Breast epithelium (tissue), 4 donors: ENCODE measurements around the gene TNFSF8. TPM values are rescaled to one million over a fixed set of nuclear protein-coding genes. Genes with fewer than 3 reads are reported as not detected.

Experiments used
- DNase-seq, 2 donors: peaks; one replicate each; pipeline ENCODE4 v3.0.0-alpha.2; 2019; ENCODE audit warnings: low spot score in 2 of 2
- H3K27ac ChIP-seq, 2 donors: fragments of 200-600 bp; sonication (generic) in 1 of 2; one replicate each; pipeline ENCODE4 v1.5.1; 2016 to 2019; ENCODE audit warnings: mild to moderate bottlenecking in 1 of 2
- H3K27me3 ChIP-seq, 2 donors: fragments of 200-600 bp; sonication (generic) in 1 of 2; one replicate each; pipeline versions ENCODE4 v1.5.1 to v1.6.0; 2017 to 2019; ENCODE audit warnings: control low read depth in 1 of 2, mild to moderate bottlenecking in 1 of 2
- H3K36me3 ChIP-seq: fragments of 200-600 bp; one replicate; pipeline ENCODE4 v1.5.1; 2019
- H3K4me1 ChIP-seq, 2 donors: fragments of 200-600 bp; sonication (generic); one replicate each; pipeline ENCODE4 v1.5.1; 2016 to 2019; ENCODE audit warnings: control low read depth in 1 of 2
- H3K4me3 ChIP-seq, 3 donors: fragments of 200-600 bp; sonication (generic); 1 replicate in 2 of 3; 2 replicates in 1 of 3; pipeline ENCODE4 v1.5.1; 2016 to 2019; ENCODE audit warnings: mild to moderate bottlenecking in 3 of 3, moderate library complexity in 2 of 3
- H3K9me3 ChIP-seq, 2 donors: fragments of 200-600 bp; sonication (generic) in 1 of 2; one replicate each; pipeline ENCODE4 v1.5.1; 2016 to 2019; ENCODE audit warnings: control low read depth in 1 of 2
- CTCF ChIP-seq, 3 donors: fragments of 450-650 bp; IDR thresholded peaks; one replicate each; pipeline ENCODE4 v1.5.1; 2016 to 2017; ENCODE audit warnings: antibody characterized with exemption in 3 of 3, mild to moderate bottlenecking in 3 of 3, moderate library complexity in 3 of 3
- POLR2A ChIP-seq: fragments of 450-650 bp; IDR thresholded peaks from one replicate; pipeline ENCODE4 v1.6.1; 2016; ENCODE audit warnings: antibody characterized with exemption, mild to moderate bottlenecking, moderate library complexity
- POLR2AphosphoS5 ChIP-seq, 3 donors: sonication (generic); formaldehyde crosslinking; IDR thresholded peaks; one replicate each; pipeline ENCODE4 v1.6.1; 2017; ENCODE audit warnings: antibody characterized with exemption in 3 of 3
- intact Hi-C: fragments of 100-400 bp; cut with DNase I; formaldehyde crosslinking; loops from one replicate; pipeline ENCODE4 v1.15.1; 2023; ENCODE audit warnings: low total_unique reads
- total RNA-seq, 3 donors: library from RNA; depleted of rRNA; stranded (reverse); fragments of >200 nt; gene quantifications; one replicate each; pipeline ENCODE4 v1.1.0, GENCODE V29; 2016

Gene TNFSF8
- total RNA-seq, 3 donors from 2014 or later, result 2.6 to 9.8 (median 4.7) TPM

- intact Hi-C loops, result no loop called here
Observed at GRCh38 chr9:114889802-114890224, 40.6 kb downstream of the TNFSF8 start.

GRCh38 chr9:114888607-114889006 is 41.8 kb downstream of the TNFSF8 start:
- DNase-seq, result no peak
- Histone ChIP-seq H3K27me3 (no peaks in the 10 kb centered on the region), H3K27ac (no peak overlapping the region), H3K36me3 (no peaks in the 10 kb centered on the region), H3K4me1 (peaks cover 0 to 4% of the 10 kb centered on the region in 2 donors), H3K9me3 (no peaks in the 10 kb centered on the region), H3K4me3 (no peak overlapping the region)
- intact Hi-C loops, result no loop called here
- TF ChIP-seq POLR2AphosphoS5 (IDR thresholded peaks at IDR 0.05) (no peak), POLR2A (no peak), CTCF (IDR thresholded peaks at IDR 0.05) (no peak)

More at GRCh38 chr9:114889802-114890224, 40.6 kb downstream of the TNFSF8 start:
- H3K9me3 ChIP-seq, result no peaks in the 10 kb centered on the region
- H3K4me1 ChIP-seq, result no peaks in the 10 kb centered on the region
- H3K27me3 ChIP-seq, result no peaks in the 10 kb centered on the region
- no peaks in the 10 kb centered on the region for H3K36me3 ChIP-seq
- TF ChIP-seq POLR2A, result no peak
- TF ChIP-seq CTCF (IDR thresholded peaks at IDR 0.05), result no peak
- no peak for TF ChIP-seq POLR2AphosphoS5 (IDR thresholded peaks at IDR 0.05)
- no peak overlapping the region for H3K27ac ChIP-seq
- H3K4me3 ChIP-seq, result no peak overlapping the region
- no peak for DNase-seq

GRCh38 chr9:114887963-114888362 is 42.4 kb downstream of the TNFSF8 start:
- Histone ChIP-seq H3K27me3 (no peaks in the 10 kb centered on the region), H3K27ac (no peak overlapping the region), H3K4me1 (peaks cover 0 to 4% of the 10 kb centered on the region in 2 donors), H3K9me3 (no peaks in the 10 kb centered on the region), H3K36me3 (no peaks in the 10 kb centered on the region), H3K4me3 (no peak overlapping the region)
- no peak for TF ChIP-seq POLR2A
- no peak for TF ChIP-seq CTCF (IDR thresholded peaks at IDR 0.05)
- no peak for TF ChIP-seq POLR2AphosphoS5 (IDR thresholded peaks at IDR 0.05)
- no peak for DNase-seq
- intact Hi-C loops, result no loop called here

- no peaks in the 10 kb centered on the region for H3K36me3 ChIP-seq
- H3K27ac ChIP-seq, result peak overlapping the region in 1 of 2 donors; percentile 40
- intact Hi-C loops, result no loop called here
- DNase-seq, result peak in 1 of 2 donors; percentile 71
- peaks cover 0 to 4% of the 10 kb centered on the region in 2 donors for H3K4me1 ChIP-seq
- H3K27me3 ChIP-seq, result no peaks in the 10 kb centered on the region
- TF ChIP-seq POLR2A, result no peak
- TF ChIP-seq POLR2AphosphoS5 (IDR thresholded peaks at IDR 0.05), result peak in 1 of 3 donors; percentile 31
- TF ChIP-seq CTCF (IDR thresholded peaks at IDR 0.05), result no peak
- H3K4me3 ChIP-seq, result no peak overlapping the region
- H3K9me3 ChIP-seq, result no peaks in the 10 kb centered on the region
Observed at GRCh38 chr9:114884787-114885452, 45.5 kb downstream of the TNFSF8 start.

- Histone ChIP-seq H3K27ac (no peak overlapping the region), H3K9me3 (no peaks in the 10 kb centered on the region), H3K4me3 (no peak overlapping the region), H3K36me3 (no peaks in the 10 kb centered on the region), H3K4me1 (peaks cover 0 to 4% of the 10 kb centered on the region in 2 donors), H3K27me3 (no peaks in the 10 kb centered on the region)
- TF ChIP-seq CTCF (IDR thresholded peaks at IDR 0.05) (no peak), POLR2AphosphoS5 (IDR thresholded peaks at IDR 0.05) (no peak), POLR2A (no peak)
- intact Hi-C loops, result no loop called here
- DNase-seq, result no peak
Observed at GRCh38 chr9:114883709-114884108, 46.7 kb downstream of the TNFSF8 start.
